Esophagus muscularis mucosa (tissue), 4 donors: ENCODE results near the gene SLC20A1.

ENCODE experiments used
- CTCF ChIP-seq, 3 experiments: fragments of 200-600 bp in 2 of 3; fragments of 450-650 bp in 1 of 3; sonication (generic) in 2 of 3; IDR thresholded peaks; one replicate each; pipeline ENCODE4 v1.5.1; 2017 to 2019; ENCODE audit warnings: antibody characterized with exemption in 3 of 3, mild to moderate bottlenecking in 2 of 3, moderate library complexity in 1 of 3
- EP300 ChIP-seq: sonication (generic); formaldehyde crosslinking; IDR thresholded peaks from one replicate; pipeline ENCODE4 v1.6.1; 2017; ENCODE audit warnings: antibody characterized with exemption
- POLR2A ChIP-seq: fragments of 450-650 bp; IDR thresholded peaks from one replicate; pipeline ENCODE4 v1.6.1; 2017; ENCODE audit warnings: antibody characterized with exemption, moderate library complexity, mild to moderate bottlenecking, low read depth

GRCh38 chr2:112669667-112670066 lies 23.9 kb downstream of the SLC20A1 start:
- TF ChIP-seq POLR2A: no peak
- no peak for TF ChIP-seq CTCF (IDR thresholded peaks at IDR 0.05)
- no peak for TF ChIP-seq EP300
